Tongue (tissue), 2 donors: ENCODE results near the gene CRACDL. TPM values are rescaled to one million over a fixed set of nuclear protein-coding genes. Genes with fewer than 3 reads are reported as not detected.

Experiments
- DNase-seq: peaks from one replicate; pipeline ENCODE4 v3.0.0-alpha.2; 2015
- total RNA-seq: library from RNA; depleted of rRNA; stranded (reverse); fragments of >200 nt; gene quantifications from one replicate; pipeline ENCODE4 v1.2.3, GENCODE V29; 2014

Gene CRACDL, protein sequence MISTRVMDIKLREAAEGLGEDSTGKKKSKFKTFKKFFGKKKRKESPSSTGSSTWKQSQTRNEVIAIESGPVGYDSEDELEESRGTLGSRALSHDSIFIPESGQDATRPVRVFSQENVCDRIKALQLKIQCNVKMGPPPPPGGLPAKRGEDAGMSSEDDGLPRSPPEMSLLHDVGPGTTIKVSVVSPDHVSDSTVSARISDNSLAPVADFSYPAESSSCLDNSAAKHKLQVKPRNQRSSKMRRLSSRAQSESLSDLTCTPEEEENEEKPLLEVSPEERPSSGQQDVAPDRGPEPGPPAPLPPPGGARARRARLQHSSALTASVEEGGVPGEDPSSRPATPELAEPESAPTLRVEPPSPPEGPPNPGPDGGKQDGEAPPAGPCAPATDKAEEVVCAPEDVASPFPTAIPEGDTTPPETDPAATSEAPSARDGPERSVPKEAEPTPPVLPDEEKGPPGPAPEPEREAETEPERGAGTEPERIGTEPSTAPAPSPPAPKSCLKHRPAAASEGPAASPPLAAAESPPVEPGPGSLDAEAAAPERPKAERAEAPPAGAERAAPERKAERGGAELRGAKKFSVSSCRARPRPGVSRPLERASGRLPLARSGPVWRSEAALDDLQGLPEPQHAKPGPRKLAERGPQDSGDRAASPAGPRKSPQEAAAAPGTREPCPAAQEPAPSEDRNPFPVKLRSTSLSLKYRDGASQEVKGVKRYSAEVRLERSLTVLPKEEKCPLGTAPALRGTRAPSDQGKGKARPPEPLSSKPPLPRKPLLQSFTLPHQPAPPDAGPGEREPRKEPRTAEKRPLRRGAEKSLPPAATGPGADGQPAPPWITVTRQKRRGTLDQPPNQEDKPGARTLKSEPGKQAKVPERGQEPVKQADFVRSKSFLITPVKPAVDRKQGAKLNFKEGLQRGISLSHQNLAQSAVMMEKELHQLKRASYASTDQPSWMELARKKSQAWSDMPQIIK
- 5.7 TPM for total RNA-seq

DNA sequence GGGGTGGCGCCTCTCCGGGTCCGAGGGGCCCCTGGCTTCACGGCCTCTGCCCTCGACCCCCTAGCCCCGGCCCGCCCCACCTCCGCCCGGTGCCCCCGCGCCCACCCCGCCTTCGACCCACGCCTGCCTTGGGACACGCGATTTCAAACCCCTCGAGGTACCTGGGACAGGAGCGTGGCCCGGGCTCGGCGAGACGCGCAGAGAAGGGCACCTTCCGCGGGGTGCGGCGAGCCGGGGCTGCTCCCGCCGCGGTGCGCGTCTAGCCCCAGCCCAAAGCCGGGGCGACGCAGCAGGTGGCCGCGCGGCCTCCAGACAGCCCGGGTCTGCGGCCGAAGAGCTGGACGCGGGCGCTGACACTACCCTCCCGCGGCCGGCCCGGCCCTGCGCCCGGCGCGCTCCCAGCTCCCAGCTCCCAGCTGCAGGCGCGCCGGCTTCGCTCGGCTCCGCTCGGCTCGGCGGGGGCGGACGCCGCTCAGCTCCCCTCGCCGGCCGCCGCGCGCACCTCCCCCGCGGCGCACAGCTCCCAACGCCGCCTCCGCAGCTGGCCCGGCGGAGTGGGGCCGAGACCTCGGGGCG is at the start of gene CRACDL:
Gene CRACDL (minus strand): TSS at position 449 of the 576 bp plus-strand sequence. CDS start 89,425 bp downstream, outside the sequence.
- DNase-seq: peak; percentile 40

DNA sequence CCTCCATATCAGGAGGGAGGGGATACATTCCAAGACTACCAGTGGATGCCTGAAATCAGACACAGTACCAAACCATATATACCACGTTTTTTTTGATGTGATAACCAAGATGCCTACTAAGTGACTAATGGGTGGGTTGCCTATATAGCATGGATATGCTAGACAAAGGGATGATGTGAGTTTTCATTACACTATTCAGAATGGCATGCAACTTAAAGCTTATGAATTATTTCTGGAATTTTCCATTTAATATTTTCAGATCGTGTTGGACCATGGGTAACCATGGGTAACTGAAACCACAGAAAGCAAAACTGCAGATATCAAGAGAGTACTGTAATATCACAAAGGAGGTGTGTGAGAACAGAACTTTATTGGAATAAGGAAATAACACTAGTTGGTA is 39.6 kb upstream of the CRACDL start:
- no peak for DNase-seq

DNA sequence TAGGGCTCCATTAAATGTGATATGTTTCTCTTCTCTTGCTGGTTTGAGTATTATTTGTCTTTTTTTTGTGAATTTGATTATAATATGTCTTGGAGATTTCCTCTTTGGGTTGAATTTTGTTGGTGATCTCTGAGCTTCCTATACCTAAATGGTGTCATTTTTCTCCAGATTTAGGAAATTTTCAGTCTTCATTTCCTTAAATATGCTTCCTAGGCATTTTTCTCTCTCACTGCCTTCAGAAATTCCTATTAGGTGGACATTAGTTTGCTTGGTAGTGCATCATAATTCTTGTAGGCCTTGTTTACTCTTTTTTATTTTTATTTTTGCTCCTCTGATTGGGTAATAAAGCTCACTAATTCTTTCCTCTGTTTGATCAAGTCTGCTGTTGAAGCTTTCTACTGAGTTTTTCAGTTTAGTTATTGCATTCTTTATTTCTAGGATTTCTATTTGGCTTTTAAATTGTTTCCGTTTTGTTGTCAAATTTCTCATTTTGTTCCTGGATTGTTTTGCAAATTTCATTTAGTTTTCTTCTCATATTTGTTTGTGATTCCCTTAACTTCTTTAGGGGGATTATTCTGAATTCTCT is 36.6 kb upstream of the CRACDL start:
- DNase-seq: no peak

DNA sequence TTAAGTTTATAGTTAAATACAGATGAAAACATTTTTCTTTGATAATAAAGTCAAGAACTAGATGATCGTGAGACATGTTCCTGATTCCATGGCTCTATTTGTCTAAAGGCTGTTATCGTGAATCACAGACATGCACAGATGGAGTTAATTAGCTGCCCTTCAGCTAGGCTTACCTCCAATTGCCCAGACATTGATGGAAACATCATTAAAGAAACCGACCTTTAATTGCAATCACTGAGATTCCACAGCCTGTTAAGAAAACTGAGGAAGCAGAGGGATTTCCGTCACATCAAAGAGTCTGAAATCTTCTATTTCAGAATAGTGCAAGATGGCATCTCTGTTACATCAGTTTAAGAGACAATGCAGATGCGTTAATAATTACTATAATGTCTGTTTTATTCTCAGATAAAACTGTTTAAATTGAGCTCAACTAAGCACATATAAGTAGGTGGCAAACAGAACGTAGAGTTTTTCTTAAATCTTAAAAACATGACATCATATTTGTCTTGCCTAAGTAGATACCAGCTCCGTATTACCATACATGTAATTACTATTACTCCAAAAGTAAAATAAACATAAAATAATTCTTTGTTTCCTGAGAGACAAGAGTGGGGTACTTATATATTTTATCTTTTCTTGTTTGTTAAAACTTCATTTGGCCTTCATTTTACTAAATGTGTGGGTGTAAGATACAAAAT is 23.9 kb upstream of the CRACDL start:
- no peak for DNase-seq

DNA sequence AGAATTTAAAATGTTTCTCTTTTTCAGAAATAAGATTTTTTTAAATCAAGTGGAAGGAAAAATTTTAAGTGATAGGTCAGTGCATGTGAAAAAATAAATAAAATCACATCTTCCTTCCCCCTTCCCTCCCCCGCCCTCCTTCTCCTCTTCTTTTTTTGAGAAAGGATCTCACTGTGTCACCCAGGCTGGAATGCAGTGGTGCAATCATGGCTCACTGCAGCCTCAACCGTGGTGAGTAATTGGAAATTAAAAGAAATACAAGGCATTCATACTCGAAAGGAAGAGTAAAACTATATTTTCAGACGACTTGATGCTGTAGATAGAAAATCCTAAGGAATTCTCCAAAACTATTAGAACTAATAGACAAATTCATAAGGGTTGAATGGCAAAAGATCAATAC is 16.9 kb upstream of the CRACDL start:
- DNase-seq: no peak

DNA sequence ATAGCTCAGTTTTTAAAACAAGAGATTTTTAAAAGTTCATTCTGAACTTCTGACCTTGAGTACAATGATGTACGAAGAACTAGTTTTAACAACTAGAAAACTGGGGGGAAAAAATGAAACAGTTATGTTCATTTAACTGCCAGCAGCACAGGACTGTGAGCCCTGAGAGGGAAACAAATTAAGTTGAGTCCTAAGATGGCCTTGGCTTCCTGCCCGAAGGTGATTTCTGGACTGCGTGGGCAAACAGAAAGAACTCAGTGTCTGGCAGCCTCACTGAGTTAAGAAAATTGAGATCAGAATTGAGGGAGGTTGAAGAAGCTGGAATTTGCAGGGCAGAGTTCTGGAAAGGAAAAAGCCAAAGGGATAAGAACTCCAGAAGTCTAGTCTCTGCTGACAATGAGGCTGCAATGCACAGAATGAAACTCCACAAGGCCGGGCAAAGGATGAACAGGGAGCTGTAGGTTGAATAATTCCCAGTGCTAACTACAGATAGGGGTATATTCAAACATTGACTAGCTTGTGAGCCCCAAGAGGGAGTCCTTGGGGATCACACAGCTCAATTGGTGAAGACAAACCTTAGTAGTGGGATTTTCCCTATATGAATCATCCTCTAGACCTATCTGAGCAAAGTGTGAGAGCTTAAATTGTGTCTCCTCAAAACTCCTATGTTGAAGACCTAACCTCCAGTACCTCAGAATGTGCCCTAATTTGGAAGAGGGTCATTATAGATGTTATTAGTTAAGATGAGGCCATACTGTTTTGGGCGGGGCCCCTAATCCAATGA is 13.1 kb upstream of the CRACDL start:
- no peak for DNase-seq

DNA sequence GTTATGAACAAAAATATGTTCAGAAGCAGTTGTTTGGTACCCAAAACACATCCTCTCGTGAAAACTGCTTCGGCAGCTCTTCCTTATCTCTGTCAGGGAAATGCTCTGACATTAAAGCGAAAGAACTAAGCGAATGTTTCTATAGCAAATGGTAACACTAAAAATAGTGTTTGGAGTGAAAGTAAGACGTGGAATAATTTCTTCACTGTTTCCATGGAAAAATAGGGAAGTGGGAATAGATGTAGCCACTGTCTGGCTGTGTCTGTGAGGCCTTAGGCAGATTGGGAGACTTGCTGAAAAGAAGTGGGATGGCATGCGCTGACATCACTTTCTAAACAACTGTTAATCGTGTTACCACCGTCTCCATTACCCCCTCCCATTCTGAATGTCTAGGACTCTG is 11.5 kb upstream of the CRACDL start:
- DNase-seq: no peak

DNA sequence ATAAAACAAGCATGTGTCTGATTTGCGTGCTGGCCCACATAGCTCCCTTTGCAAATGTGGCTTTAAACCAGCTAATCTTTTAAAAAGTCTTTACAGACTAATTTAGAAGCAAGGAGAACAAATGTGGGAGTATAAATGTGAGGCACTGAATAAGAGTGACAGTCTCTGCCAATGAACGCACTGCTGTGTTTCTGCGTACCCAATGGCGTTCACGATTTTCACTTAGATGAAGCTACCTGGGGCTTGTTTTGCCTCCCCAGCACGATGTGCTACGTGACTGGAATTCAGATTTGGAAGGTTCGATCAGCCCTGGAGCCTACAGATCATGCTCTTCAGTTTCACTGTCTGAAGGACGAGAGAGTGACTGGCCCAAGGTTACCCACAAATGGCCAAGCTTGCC is 10.8 kb upstream of the CRACDL start:
- no peak for DNase-seq

DNA sequence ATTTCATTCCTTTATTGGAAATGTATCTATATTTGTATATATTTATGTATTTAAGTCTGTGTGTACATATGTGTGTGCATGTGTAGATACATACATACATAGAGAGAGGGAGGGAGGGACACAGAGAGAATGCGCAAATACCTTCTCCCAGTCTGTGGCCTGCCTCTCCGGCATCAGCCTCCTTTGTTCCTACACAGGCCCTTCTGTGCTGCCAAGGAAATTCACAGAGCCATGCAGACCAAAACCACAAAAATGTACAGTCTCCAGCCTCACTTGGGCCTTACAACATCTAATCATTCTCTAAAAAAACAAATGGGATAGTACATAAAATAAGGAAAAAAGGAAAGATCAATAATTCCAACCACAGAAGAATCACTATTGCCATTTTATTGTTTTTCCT is 8.8 kb upstream of the CRACDL start:
- no peak for DNase-seq

DNA sequence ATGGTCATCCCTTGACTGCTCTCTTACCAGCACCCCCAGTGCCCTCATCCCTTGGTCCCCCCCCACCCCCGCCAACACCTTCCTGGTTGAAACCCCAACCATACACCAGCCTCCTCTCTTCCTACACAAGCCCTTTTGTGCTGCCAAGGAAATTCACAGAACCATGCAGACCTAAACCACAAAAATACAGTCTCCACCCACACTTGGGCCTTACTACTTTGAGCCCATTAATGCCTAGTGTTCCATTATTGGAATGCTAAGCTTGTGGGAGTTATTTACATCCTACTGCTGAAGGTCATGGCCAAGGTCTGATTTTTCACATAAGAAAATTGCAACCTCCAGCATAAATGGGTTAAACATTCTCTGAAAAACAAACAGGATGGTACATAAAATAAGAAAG is 4.1 kb upstream of the CRACDL start:
- DNase-seq: no peak

DNA sequence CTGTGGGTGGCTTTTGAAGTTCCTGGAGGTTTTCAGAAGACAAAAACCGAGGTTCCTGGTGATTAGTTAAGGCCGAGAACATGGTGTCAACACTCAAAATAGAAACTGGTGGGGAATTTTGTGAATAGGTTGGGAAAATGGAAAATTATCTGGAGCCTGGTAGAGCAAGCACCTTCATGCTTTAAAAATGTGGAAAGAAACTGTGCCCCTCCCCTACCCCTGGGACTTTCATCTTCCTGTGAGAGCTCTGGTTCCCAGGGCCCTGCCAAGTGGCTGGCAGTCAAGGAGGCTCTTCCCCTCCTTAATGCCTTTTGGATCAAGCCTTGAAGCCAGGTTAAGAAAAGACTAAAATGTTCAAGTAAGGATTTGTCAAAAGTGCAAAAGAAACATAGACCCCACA is 1.9 kb upstream of the CRACDL start:
- no peak for DNase-seq

DNA sequence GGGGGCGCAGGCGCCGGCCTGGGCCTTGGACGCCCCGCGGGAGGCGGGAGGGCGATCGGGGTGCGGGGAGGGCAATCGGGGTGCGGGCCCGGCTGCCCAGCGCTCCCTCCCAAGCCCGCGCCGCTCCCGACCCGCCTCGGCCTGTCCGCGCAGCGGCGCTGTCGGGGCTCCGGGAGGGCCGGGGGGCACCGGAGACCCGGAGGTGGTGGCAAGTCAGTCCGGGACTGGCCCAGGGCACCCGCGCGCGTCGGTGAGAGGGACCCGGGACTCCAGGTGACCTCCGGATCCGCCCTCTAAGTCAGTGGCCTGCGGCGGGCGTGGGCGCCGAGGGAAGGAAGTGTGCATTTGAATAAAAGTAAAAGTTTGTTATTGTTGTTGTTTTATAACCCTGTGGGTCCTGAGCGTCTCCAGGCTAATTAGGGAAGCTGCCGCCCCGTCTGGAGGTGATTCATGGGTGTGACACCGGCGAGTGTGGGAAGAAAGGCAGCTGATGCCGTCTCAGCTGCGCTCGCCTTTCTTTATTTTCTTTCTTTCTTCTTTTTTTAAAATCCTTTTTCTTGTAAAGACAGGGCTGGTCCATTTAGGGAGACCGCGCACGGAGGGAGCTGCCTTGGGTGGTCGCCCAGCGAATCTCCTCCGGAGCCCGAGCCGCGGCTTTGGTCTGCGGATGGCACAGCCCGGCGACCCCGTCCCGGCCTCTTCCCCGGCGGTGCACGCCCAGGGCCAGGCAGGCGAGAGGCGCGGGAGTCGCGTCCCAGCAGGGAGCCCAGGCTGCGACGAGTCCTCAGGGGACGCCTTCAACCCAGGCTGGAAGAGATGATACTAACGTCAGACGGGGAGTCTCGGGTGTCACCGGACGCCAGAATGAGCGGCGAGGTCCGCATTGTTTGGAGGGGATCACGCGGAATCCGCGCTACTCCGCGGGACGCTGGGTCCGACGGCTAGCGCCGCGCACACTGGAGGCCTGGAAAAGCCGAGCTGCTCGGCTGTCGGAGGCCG is 627 bp upstream of the CRACDL start:
- no peak for DNase-seq

DNA sequence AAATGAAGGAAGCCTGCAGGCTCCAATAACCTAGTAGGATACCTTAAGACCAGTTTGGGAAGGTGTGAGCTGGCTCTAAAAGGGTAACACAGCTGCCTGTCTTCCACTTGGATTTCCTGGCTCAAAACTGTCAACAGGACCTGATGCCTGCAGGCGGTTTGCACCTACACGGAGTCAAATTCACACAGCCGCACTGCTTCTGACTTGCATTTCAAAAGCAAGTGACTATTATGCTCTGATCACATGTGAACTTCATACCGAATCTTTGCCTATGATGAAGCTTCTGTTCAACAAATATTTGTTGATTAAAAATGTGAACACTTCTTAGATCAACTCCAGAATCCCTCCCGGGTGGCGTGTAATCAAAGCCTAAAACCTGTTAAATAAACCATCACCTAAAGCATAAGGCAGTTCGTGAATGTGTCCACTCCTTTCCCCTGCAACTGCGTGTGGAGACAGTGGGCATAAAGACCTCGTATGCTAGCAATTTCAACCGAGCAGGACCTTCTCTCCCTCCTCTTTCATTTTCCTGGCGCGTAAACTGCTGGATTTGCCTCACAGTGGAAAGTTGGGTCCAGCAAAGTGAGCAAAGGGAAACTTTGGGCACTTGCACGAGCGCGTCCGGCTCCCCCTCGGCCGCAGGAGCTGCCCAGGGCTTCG is 784 bp downstream of the CRACDL start:
- DNase-seq: no peak

DNA sequence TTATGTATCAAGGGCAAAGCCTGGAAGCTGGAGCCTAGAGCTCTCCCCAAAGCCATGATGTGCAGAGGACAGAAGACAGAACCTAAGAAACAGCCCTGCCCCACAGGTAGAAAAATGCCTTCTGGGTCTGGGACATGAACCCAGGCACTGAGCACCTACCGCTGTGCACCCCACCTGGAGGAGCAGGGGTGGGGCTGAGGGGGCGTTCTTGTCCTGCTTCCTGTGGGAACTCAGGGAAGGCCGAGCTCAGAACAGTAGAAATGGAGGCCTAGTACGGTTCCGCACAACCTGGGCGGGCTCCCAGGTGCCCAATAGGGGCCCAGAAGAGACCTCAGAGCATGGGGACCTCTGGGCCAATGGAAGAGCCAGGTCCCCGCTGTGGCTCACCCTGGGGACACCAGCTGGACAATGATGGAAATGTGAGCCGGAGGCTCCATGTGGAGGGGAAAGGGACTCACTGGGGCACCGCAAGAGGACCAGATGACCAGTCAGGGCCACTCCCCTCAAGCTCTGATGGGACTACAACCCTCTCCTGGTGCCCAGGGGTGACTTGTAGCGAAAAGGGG is 3.2 kb downstream of the CRACDL start:
- DNase-seq: no peak

DNA sequence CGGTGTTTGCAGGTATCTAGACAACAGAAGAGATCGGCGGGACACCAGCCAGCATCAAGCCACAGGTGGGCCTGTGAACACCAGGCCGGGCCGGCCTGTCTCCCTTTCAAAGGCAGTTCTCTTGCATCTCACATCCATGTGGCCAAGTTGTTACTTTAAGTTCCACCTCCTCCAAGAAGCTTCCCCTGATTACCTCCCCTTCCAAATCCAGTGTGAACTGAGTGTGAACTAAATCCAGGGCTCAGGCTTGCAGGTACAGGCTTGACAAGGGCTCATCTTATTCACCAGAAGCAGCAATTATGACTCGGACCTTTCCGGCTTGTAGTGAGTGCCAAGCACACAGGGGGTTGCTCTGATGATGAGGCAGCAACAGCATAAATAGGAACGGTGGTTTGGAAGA is 3.9 kb downstream of the CRACDL start:
- no peak for DNase-seq

DNA sequence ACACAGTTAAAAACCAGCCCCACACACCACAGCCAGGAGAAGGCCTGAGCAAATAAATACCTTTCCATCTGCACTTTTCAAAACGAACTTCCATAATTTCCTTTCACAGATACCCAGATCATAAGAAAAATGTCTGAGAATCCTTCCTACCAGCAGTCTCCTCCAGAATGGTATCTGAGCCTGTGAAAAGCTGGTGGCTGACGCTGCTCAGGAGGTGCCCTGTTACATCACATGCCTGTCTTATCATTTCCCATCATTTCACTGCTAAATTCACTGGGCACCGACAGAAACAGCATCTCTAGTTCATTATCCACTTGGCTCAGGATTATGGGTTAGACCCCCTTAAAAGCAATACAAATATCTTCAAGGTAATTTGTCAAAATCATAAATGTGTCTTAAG is 4.4 kb downstream of the CRACDL start:
- DNase-seq: no peak

DNA sequence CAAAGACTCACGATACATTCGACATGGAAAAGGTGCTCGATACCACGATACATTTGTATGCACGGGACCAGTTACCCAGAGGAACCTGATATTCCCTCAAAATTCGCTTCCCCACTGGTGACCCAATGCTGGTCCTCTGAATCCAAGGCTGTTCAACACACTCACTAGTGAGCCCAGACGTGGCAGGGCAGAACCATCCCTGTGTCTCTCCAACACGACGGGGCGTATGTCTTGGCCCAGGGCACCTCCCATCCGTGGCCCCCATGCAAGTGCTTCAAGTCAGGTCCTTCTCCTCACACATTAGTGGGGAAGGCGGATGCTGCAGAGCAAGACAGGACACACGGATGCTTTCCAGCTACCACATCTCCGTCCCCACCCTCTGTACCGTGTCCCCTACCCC is 6.1 kb downstream of the CRACDL start:
- no peak for DNase-seq

DNA sequence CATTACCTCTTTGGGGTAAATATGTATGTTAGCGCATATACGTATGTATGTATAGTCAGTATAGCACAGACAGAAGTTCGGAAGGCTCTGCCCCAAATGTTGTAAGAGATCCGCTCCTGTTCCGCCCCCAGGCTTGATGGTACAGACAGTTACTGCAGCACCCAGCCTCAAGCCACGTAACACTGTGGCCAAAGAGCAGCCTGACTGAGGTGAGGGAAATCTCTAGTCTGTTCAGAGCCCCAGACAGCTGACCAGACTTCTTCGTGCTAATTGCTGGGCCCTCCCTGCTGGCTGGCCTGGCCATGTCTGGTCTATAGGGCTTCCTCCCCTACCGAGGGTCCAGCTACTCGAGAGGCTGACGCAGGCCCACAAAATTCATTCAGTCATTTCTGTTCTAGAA is 7.8 kb downstream of the CRACDL start:
- DNase-seq: no peak

DNA sequence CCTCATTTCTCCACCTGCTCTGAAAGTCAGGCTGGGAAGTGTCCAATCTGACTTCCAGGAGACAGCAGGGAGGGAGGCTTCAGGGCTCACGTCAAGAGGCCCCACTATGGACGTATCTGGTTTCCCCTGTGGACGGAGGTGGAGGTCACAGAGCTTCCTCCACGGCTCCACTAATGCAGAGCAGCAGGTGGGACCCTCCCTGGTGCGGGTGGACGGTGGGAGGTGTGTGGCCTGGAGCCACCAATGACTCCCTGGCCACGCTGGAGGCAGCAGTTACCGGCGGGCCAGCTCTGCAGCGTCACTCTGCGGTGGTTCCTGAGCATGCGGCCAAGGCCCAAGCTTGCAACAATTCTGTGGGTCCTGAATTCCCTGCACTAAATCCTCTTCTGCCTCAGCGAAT is 9.0 kb downstream of the CRACDL start:
- DNase-seq: peak; percentile 54
